ENCODE data around the gene TRPT1.

TRPT1 gene

GRCh38 chr11:64225608-64226506 lies at the start of gene TRPT1, which contains the start of gene NUDT22:
Gene TRPT1 (minus strand): TSS chr11:64226186. CDS start chr11:64225860, 326 bp downstream.
Gene NUDT22 (plus strand): TSS chr11:64226274. CDS start chr11:64226653, 379 bp downstream.
- no peak for FAIRE-seq

- no peak for FAIRE-seq
Measured at GRCh38 chr11:64275031-64275800, 49.2 kb upstream of the TRPT1 start.

- FAIRE-seq: peak; percentile 95
Measured at GRCh38 chr11:64269540-64270220, 43.7 kb upstream of the TRPT1 start.

- FAIRE-seq: no peak
Measured at GRCh38 chr11:64268893-64269539, 43.0 kb upstream of the TRPT1 start.

- no peak for FAIRE-seq
Measured at GRCh38 chr11:64268025-64268892, 42.3 kb upstream of the TRPT1 start.

GRCh38 chr11:64267207-64267945 lies 41.4 kb upstream of the TRPT1 start:
- FAIRE-seq: no peak

- FAIRE-seq: no peak
Measured at GRCh38 chr11:64266339-64266738, 40.4 kb upstream of the TRPT1 start.

- no peak for FAIRE-seq
Measured at GRCh38 chr11:64265176-64266160, 39.5 kb upstream of the TRPT1 start.

GRCh38 chr11:64264371-64264852 lies 38.4 kb upstream of the TRPT1 start:
- no peak for FAIRE-seq

GRCh38 chr11:64263947-64264317 lies 37.9 kb upstream of the TRPT1 start:
- no peak for FAIRE-seq

GRCh38 chr11:64263021-64263946 lies 37.3 kb upstream of the TRPT1 start:
- FAIRE-seq: no peak

- FAIRE-seq: no peak
Measured at GRCh38 chr11:64262271-64263002, 36.5 kb upstream of the TRPT1 start.

- FAIRE-seq: no peak
Measured at GRCh38 chr11:64261556-64262080, 35.6 kb upstream of the TRPT1 start.

GRCh38 chr11:64260147-64260708 lies 34.2 kb upstream of the TRPT1 start:
- no peak for FAIRE-seq

- FAIRE-seq: no peak
Measured at GRCh38 chr11:64259533-64260067, 33.6 kb upstream of the TRPT1 start.

GRCh38 chr11:64258946-64259532 lies 33.1 kb upstream of the TRPT1 start:
- no peak for FAIRE-seq

Data from endometrium (tissue), 2 donors.